ENCODE measurements around the gene TMEM244.
"Not testable (repeated sequence)": the region's sequence is repeated elsewhere in the genome, so short reads cannot be mapped to it uniquely, and the experiment has no call there.

The TMEM244 gene

GRCh38 chr6:129866256-129866655 lies 5.1 kb upstream of the TMEM244 start:
- DNase-seq: no peak

DNA sequence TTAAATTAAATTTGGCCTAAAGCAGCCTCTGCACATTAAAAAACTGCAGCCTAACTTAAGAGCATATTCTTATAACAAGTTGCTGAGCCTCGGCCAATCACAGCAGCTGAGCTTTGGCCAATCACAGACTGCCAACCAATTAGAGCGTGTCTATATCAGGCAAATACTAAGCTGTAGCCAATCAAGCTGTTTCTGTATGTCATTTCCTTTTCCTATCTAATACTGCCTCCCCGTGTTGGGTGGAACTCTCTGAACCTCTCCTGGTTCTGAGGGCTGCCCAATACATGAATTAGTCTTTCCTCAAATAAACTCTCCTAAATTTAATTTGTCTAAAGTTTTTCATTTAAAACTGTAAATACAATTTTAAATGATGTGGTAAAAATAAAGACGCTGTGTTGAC lies 3.9 kb upstream of the TMEM244 start:
- DNase-seq: no peak

GRCh38 chr6:129863664-129864063 lies 2.5 kb upstream of the TMEM244 start:
- no peak for DNase-seq

DNA sequence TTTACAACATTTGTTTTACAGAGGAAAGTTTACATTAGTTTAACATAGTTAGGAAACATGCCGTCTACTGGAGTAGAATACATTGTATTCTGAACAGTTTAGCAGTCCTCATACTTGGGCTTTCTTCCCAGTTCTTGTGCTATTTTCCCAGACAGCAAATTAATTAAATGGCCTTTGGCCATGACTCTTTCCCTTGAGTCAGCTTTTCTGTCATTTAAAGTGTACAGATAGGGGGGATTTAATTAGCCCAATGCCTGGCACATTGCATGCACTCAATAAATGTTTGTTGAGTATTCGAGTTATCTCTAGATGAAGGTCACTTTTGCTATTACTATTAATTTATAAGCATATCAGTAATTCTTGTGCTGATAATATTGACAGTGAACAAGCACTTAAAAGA lies 1.6 kb downstream of the TMEM244 start:
- no peak for DNase-seq

- DNase-seq: no peak
Observed at GRCh38 chr6:129857838-129858237, 3.3 kb downstream of the TMEM244 start.

GRCh38 chr6:129853996-129854711 lies 7.0 kb downstream of the TMEM244 start:
- no peak for DNase-seq

- no peak for DNase-seq
Observed at GRCh38 chr6:129852257-129852858, 8.8 kb downstream of the TMEM244 start.

- DNase-seq: no peak
Observed at GRCh38 chr6:129849456-129849855, 11.7 kb downstream of the TMEM244 start.

DNA sequence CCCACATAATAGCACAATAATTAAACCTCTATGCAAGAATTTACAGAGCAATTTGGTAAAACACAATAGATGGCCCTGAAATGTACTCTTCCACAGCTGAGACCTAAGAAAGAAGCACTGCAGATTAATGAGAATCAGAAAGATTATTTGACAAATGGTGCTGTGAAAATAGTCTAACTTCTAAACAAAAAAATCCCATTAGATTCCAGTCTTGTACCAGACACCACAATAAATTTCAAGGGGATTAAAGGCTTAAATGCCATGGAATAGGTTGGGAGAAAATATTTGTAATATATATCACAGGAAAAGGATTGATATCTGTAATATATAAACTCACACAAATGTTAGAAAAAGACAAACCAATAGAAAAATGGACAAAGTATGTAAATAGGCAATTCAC lies 14.4 kb downstream of the TMEM244 start:
- DNase-seq: no peak

- DNase-seq: no peak
Observed at GRCh38 chr6:129845696-129846095, 15.4 kb downstream of the TMEM244 start.

DNA sequence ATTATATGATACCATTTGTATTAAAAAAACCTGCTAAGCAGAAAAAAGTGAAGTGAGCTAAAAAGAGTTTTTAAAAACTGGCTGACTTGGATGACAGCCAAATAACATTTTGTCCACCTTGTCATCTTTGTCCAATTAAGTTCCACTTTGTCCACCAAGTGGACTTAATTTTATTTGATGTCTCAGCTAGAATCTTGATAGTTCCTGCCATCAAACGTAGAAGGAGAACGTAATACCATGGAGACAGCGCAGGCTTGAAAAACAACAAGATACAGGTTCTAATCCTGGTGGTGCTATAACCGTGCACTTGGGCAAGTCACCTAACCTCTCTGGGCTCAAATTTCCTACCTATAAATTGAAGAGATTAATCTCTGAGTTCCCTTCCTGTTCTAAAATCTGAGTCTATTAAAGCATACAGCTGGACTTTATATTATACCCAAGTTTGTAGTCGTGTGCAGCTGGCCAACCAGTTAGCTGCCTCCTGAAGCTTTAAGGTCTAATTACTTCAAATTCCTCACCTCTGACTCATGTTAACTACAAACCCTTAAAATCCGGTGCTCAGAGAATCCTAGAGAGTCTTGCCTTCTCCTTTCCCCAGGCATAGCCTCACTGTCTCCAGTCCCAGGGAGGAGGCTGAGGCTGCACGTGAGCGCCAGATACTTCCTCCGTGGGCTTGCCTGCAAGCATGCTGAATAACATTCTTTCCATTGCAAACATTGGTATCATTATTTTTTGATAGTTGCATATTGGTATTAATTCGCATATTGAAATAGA lies 16.8 kb downstream of the TMEM244 start:
- no peak for DNase-seq

DNA sequence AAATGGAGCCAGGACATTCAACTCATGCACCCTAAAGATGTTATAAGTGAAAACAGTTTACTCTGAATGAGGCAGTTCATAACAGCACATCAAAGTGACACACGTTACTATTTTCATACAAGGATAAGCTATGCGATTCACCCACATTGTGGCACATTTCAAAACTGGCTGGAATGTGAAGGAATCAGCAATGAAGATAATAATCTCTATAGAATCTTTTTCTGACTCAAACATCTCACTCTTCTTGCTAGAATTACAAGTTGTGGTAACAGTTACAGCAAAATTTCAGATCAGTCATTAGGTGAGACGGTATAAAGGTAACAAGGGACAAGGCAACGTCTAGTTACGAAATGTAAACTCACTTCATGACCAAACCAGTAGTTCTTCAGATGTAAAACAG lies 17.5 kb downstream of the TMEM244 start:
- no peak for DNase-seq

DNA sequence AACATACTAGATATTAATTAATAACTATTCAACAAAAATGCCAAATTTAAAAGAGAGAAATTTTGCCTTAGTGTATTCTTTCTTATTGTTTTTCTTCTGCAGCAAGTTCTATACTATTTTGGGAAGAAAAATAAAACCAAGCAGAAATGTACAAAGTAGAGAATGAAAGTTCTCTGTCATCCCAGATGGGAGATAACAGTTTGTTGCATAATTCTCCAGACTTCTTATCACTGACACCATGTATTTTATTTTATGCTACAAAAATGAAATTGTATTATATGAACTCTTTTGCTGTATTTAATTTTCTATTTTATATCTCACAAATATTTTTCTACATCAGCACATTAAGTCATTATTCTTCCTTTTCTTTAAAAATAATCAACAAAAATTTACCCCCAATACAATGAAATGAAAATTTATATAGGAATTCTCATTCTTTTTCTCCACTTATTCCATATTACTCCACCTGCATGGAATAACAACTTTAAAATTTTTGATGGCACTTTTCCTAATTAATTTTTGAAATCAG lies 18.2 kb downstream of the TMEM244 start:
- DNase-seq: no peak

- no peak for DNase-seq
Observed at GRCh38 chr6:129842137-129842536, 19.0 kb downstream of the TMEM244 start.

DNA sequence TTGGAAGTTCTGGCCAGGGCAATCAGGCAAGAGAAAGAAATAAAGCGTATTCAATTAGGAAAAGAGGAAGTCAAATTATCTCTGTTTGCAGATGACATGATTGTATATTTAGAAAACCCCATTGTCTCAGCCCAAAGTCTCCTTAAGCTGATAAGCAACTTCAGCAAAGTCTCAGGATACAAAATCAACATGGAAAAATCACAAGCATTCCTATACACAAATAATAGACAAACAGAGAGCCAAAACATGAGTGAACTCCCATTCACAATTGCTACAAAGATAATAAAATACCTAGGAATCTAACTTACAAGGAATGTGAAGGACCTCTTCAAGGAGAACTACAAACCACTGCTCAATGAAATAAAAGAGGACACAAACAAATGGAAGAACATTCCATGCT lies 21.6 kb downstream of the TMEM244 start:
- not testable (repeated sequence) for DNase-seq

- no peak for DNase-seq
Observed at GRCh38 chr6:129835691-129836090, 25.4 kb downstream of the TMEM244 start.

GRCh38 chr6:129832299-129832698 lies 28.8 kb downstream of the TMEM244 start:
- DNase-seq: no peak

DNA sequence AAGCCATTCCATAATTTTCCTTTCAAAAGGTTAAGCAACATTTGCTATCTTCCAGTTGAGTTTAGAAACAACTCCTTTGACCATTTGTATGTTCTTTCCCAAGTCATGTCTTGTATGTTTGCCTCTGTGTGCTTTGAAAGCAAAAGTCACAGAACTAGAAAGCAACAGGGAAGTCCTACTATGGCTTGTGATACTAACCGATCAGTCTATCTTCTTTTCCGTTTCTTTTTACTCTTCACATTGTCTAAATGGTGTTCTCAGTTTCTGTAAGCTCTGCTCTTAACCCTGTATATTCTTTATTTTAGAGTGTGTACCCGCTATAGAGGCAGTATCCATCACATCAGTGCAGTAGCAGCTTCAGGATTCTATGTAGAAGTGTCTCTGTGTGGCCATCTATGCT lies 32.9 kb downstream of the TMEM244 start:
- no peak for DNase-seq

DNA sequence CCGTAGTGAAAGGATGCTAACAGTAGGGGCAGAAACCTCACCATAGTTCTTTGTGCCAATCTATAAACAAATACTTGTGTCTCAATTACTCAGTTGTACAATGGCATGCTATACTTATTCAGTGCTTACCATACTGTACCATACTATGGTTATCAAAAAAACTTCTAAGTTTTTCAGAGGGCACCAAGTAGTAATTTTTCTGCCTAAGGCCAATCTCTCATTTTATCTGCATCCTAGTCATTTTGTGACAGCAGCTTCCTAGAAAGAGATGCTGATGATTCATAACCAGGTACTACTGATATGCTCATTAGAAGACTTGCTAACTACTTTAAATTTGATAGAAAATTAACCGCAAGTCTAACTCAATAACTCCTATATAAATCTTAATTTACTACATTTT lies 42.9 kb downstream of the TMEM244 start:
- DNase-seq: no peak

- DNase-seq: no peak
Observed at GRCh38 chr6:129817821-129818220, 43.3 kb downstream of the TMEM244 start.

GRCh38 chr6:129817332-129817731 lies 43.8 kb downstream of the TMEM244 start:
- no peak for DNase-seq

DNA sequence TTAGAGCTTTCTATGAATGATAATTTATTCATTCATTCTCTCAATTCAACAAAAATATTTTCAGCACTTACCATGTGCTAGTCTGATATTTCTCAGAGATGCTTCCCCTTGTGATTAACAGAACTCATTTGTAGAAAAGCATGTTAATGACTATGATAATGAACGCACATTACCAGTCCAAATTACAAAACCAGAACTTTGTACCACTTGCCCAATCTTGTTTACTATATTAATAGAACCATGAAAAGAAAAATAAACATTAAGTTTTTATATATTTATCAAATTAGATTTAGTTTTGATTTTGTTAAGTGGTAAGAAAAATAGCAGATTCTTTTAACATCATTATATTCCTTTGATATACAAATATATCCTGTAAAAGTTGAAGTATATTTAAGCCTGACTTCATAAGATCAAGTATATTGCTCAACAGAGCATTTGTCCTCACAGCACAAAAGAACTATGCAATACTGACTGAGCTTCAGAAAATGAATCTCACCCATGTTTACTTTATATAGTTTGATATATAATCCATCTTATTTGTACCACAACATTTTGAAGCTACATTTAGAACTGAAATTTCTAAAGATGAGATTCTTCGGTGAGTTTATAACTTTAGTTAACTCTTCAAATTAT lies 48.9 kb downstream of the TMEM244 start:
- DNase-seq: no peak

DNA sequence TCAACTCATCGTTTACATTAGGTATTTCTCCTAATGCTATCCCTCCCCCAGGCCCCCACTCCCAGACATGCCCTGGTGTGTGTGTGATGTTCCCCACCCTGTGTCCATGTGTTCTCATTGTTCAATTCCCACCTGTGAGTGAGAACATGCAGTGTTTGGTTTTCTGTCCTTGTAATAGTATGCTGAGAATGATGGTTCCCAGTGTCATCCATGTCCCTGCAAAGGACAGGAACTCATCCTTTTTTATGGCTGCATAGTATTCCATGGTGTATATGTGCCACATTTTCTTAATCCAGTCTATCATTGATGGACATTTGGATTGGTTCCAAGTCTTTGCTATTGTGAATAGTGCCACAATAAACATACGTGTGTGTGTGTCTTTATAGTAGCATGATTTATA lies 54.0 kb downstream of the TMEM244 start:
- DNase-seq: not testable (repeated sequence)
